OCI-M2 (cell line): ENCODE measurements around the gene NAT8L.

Source experiments
- DNase-seq: peaks from one replicate; lab custom pipeline; 2025; ENCODE audit not compliant: unreplicated experiment; lab: John Stamatoyannopoulos, UW

Gene NAT8L

DNA sequence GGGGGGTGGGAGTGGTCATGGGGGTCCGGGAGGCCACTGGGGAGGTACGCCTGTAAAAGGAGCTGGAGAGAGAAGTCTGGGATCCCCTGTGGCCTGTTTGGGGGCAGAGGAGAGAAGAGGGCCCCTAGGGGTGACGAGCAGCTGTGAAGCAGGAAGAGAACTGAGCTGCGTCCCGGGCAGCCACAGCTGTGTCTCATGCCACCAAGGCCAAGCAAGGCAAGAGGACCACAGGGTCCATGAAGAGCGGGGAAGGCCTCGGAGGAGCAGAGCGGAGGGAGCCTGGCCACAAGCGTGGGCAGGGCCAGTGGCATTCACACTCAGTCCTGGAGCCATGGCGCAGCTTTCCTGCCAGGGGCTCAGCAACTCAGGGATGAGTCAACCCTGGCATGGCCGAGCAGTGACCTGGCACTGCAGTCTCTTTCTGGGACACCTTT is 13.6 kb upstream of the NAT8L start:
- no peak for DNase-seq

DNA sequence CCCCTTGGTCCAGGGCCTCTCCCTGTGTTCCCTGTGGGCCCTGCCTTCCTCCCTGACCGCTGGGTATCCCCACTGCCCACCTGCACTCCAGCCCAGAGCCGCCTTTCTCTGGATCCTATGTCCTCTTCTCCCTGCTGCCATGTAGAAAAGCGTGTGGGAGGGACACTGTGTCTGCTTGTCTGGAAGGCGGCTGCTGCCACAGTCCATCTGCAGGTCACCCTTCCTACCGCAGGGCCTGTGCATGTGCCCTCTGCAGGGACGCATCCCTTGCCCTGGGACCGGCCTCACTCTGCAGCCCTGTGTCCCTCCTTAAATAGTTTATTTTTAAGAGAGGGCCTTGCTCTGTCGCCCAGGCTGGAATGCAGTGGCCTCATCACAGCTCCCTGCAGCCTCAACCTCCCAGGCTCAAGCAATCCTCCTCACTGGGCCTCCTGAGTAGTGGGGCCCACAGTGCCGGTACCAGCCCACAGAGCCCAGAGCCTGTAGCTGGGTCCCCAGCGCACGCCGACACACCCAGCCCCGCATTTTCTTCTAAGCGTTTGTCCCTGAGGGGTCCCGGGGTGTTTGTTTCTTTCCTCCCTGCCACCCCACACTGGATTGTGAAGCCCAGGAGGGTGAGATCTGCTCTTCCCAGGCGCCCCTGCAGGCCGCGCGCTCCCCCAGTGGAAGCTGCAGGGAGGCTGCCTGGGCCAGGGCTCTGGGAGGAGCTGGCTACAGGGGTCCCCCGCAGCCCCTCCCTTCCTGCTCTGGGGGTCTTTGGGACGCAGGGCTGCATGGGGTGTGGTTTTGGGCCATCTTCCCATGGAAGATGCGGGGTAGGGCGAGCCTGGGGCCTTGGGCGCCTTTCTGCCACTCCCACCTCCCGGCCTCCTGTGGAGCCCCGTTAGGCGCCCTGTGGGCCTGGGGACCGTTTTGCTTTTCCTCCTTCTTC is 12.8 kb upstream of the NAT8L start:
- DNase-seq = no peak

DNA sequence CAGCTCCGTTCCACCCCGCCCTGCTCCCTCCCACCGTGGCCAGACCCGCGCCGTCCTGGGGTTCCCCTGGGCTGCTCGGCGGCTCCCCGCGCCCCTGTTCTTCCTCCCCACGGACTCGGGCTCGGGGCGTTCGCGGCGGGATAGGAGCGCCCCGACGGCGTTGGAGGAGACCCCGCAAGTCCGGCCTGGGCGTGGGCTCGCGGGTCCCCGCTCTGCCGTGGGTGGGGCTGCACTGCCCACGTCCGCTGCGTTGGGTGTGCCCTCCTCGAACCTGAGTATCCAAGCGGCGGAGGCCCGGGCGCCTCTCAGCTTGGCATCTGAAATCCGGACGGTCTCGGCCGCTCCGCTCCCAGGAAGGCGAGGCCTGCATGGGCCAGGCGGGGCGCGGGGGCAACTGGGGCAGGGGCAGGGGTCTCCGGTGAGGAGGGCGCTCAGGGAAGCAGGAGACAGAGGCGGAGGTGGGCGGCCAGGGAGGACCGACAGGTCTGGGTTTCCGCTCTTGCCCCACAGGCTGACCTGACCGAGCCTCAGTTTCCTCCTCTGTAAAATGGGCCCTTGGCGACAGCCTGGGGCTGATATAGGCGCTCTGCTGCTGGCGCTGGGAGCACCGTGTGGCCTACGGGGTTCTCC is 12.0 kb upstream of the NAT8L start:
- DNase-seq = no peak

DNA sequence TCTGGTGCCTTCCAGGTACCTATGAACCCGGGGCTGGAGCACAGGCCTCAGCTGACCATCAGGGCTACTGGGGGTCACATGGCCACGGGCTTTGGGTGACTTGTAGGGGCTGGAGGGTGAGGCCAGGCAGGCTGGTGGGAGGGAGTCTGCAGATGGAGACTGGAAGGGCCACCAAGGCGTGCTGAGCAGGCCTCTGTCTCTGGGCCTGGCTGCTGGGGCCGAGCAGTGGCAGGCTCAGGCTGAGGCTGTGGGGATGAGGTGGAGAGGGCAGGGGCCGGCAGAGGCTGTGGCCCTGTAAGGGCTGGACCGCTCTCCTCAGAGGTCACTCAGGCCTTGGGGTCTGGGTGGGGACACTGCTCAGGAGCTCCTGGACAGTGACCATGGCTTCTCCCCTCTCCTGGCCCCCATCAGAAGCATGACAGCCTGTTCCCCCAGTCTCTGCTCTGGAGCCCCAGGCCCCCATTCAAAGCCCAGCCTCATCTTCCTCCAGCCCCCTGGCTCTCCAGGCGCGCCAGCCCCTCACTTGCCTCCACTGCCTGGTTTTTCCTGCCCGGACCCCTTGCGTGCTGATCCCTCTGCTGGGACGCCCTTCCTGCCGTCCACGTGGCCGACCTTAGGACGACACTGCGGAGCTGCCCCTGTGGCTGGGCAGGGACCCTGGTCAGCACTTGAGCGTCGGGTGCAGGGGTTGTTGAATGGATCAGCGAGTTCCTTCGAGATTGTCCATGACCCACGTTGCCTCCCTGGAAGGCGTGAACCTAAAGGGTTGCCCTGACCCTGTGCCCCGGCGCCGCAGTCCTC is 11.1 kb upstream of the NAT8L start:
- DNase-seq = no peak

DNA sequence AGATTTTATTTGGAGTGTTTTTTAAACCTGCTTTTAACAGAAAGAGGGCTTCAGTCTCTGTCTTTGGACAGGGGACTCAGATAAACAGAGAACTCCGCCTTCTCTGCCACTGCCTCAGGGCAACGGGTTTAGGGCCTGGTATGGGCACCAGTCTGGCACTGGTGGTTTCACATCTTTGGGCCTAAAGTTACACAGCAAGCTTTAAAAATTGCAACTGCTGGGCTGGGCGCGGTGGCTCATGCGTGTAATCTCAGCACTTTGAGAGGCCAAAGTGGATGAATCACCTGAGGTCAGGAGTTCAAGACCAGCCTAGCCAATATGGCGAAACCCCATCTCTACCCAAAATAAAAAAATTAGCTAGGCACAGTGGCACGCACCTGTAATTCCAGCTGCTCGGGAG is 10.3 kb upstream of the NAT8L start:
- no peak for DNase-seq

DNA sequence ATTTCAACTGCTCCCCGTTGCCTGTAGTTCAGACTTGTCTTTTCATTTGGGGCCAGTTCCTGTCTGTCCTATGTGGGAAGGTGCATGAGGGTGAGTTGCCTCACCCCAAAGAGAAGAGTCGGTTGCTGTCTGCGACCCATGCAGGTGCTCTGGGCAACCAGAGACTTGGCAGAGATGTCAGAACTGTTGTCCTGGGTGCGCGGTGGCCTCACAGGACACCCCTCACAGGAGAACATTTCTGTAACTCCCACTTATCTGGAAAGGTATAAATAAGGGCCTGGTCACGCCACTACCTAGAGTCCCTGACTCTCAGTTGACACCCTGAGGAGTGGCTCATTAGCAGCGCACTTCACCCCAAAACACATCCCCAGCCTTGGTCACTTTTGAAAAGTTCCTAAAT is 9.7 kb upstream of the NAT8L start:
- DNase-seq = no peak

DNA sequence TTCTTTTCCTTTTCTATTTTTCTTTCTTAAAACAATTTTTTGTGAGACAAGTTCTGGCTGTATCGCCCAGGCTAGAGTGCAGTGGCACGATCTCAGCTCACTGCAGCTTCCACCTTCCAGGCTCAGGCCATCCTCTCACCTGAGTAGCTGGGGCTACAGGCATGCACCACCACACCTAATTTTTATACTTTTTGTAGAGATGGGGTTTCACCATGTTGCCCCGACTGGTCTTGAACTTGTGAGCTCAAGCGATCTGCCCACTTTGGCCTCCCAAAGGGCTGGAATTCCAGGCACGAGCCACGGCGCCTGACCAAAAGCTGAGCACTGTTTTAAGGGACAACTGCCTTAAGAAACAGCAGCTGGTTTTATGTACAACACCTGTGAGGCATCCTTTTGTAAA is 9.3 kb upstream of the NAT8L start:
- DNase-seq = no peak

DNA sequence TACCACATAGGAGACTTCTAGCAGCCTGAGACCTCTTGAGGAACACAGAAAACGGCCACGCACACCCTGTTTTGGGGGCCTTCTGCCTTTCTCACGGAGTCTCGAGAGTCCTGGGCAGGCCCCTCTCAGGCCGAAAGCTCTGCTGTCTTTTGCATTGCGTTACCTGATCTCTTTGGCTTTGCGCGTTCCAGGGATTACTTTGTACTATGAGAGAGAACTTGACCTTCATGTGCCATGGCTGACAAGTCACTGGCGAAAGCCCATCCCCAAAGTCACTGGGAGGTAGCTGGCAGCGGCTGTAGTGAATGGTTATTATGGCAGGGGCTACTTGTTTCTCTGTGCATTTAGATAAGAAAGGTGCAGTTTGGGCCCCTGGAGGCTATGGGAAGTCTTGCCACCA is 8.0 kb upstream of the NAT8L start:
- DNase-seq = no peak

DNA sequence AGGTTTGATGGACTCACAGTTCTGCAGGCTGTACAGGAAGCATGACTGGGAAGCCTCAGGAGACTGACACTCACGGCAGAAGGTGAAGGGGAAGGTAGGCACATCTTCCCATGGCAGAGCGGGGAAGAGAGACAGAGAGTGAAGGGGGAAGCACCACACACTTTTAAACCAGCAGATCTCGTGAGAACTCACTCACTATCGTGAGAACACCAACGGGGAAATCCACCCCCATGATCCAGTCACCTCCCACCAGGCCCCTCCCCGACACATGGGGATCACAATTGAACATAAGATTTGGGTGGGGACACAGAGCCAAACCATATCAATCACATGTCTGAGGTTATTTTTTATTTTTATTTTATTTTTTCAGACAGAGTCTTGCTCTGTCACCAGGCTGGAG is 4.9 kb upstream of the NAT8L start:
- no peak for DNase-seq

DNA sequence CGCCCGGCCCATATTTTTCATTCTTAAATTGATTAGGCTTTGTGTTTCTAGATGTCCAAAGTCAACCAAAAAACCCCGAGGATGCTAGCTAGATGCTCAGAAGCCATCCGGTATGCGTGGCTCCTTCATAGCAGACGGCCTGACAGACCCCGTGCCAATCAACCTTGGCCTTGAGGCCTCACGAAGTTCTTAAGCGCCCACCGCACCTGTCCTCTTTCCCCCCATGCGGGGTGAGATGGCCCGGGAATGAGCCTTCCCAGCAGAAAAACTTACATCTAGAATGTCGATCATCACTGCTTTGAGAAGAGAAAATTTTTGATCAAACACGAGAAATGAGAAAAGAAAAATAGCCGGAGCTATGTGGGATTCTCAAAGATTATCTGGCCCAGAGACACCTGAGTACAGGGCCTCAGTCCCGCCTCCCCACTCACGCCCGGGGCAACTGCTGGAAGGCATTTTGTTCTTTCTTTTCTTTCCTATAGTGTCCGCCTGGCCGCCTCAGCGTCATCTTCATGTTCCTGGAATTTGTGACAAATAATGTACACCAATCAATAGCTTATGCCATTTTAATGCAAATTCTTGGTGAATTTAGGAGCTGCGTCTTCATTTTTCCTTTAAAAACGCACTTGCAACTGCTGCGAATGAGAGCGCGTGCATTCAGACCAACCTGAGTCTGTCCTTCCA is 1.6 kb upstream of the NAT8L start:
- no peak for DNase-seq

DNA sequence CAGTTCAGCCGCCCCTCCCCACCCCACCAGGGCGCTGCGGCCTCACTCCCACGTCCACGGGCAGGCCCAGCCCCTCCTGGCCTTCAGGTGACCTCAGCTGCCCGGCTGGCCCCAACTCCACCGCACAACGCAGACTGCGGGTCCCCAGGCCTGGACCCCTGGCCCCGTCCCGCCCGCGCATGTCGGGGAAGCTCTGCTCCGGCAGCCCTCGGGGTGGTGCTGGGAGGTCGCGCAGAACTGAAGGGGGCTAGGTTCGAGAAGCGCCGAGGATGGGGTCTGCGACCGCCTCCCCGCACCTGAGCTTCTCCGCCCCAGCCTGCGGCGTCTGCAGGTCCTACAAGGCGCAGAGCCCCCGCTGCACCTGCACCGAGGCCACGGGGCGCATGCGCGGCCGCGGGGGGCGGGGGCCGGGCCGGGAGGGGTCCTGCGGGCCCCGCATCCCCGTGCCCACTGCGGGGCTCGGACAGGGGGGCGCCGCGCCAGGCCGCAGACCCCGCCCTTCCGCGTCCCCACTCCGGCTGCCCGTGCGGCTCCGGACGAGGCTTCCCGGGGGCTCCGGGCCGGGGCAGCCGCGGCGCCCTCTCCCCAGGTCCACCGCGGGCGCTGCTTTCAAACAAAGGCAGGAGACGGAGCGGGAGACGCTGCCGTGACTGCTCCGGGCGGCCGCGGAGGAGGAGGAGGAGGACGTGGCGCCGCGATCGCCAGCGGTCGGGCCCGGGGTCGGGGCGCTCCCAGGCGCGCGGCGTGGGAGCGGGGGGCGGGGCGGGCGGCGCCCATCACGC is 672 bp upstream of the NAT8L start:
- no peak for DNase-seq

DNA sequence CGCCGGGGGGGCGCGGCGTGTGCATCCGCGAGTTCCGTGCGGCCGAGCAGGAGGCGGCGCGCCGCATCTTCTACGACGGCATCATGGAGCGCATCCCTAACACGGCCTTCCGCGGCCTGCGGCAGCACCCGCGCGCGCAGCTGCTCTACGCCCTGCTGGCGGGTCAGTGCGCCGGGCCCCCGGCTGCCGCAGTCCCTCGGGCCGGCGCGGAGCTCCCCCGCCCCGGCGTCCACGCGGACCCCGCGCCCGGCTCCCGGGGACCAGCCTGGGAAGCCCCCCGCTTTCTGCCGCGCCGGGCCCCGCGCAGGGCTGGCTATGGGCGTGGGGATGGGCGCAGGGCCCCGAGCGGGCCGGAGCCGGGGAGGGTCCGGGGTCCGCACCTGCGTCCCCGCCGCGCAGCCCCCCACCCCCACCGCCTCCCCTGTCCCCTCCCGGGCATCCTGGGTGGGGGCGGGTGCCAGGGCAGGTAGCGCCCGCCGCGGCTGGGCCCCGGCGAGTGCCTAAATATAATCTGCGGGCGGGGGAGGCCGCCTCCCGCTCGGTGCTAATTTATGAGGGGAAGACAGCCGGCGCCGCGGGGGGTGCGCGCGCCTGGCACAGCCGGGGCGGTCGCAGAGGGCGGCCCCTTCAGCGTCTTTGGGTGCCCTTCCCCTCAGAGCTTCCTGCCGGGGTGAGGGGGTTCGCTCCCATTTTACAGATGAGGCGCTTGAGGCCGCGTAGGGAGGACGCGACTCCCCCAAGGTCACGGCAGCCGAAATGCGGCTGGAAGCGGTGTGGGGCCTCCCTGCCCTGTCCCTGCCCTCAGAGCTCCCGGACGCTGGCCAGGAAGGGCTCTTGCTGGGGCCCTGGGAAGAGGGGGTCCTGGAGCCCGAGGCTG is 837 bp downstream of the NAT8L start:
- no peak for DNase-seq

DNA sequence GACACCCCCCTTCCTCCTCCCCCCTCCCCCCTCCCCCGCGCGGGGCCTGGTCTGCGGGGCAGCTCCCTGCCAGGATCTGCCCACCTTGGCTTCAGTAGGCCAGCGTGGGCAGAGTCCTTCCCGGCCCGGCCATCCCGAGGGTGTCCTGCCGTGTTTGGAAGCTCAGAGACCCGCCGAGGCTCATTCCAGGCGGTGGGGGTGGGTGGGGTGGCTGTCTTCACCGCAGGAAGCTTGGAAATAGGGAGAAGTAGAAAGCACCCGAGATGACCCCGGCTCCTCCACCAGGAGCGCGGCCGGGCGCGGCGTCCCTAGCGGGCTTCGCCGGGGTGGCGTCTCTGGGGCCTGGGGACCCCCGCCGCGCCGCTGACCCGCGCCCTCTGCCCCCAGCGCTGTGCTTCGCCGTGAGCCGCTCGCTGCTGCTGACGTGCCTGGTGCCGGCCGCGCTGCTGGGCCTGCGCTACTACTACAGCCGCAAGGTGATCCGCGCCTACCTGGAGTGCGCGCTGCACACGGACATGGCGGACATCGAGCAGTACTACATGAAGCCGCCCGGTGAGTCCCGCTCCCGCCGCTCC is 1.6 kb downstream of the NAT8L start:
- no peak for DNase-seq

DNA sequence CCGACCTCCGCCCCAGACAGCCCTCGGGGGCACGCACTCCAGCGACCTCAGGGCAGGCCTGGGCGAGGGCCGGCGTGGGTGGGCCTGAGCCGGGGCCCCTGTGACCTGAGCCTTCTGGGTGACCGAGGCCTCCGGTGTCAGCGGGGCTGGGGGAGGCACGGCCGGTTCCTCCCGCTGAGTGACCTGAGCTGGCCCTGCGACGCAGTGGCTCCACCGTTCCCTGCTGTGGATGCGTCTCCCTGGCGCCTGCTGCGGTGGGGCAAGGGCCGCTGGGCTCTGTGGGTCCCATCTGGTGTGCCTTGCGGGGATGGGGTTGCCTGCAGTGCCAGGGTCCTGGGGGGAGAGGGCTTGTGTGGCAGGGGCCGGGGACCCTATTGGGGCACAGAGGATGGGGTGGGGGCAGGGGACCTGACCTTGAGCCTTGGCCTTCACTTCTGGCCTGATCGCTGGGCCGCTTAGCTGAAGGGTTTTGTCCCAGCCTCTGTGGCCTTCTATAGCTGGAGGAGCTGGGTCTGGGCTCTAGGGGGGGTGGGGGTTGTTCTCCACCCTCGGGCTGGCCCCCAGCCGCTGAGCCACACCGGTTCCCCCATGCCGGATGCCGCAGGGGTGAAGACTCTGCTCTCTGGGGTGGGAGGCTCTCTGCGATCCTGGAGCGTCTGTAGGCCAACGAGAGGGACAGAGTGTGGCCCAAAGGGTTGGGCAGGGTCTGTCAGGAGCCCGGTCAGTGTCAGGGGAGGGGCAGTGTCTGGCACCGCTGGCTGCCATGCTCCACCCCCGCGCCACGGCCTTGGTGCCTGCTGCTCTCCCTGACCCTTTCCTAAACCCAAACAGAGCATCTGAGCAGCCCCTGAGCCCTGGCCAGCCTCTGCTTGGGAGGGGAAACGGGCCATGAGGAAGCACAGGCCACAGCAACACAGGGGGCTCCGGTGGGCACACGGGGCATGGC is 2.3 kb downstream of the NAT8L start:
- no peak for DNase-seq

DNA sequence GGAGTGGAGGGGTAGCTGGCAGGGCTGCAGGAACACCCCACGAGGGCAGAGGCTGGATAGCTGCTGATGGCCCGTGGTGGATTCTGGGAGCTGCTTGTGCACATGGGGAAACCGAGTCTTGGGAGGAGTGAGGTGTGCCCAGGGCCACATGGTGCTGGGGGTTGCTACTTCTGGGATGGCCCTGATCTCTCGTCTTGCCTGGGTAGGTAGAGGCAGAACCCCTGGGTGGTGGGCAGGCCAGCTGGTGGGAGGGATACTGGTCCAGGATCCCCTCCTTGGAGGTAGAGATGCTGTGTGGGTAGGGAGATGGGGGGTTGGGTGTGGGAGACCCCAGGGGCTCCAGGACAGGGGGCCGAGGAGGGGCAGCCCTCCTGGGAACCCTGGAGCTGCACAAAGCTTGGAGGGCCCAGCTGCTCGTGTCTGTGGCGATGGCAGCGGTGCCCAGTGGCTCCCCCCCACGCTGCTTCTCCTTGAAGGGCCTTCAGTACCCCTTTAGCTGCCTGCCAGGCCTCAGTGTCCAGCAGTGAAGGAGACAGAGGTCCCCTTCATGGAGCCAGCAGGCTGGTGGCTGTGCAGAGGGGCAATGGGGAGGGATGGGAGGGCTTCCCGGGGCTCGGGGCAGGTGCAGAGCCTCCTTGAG is 3.2 kb downstream of the NAT8L start:
- DNase-seq = no peak

DNA sequence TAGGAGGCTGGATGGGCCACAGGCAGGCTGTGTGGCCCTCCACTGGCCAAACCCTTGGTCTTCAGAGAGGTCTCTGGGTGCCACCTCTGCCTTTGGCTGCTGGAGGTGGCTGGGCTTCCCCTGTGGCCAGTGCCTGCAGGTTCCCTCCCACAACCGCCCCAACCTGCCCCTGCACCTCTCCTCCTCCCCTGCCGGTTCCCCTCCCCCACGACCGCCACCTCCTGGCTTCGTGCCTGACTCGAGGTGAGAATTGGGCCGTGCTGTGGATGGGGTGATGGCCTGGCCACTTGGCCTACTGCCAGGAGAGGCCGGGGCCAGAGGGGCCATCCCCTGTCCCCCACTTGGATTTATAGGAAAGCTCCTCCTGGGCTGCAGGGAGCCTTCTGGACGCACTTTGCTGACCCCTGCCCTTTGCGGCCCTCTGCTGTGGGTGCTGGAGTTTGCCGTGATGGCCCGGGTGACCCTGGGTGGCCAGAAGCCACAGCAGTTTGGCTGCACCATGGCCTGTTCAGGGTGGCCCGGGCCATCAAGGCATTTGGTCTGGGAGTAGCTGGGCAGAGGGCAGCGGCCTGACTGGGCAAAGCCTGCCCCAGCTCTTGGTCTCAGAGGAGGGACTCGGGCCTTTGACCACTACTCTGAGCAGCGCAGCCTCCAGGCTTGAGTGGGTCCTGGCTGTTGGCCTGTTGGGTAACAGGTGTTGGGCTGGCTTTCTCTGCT is 3.8 kb downstream of the NAT8L start:
- DNase-seq = no peak
